GM12872 (cell line): ENCODE results near the gene OLFML2B.

Experiments used
- TF ChIP-seq, protein P1 (sequence below): IDR thresholded peaks from 3 replicates; pipeline ENCODE4 v1.5.1; 2011; ENCODE audit warnings: low read depth, mild to moderate bottlenecking, low read length, moderate library complexity; ENCODE audit not compliant: insufficient read depth

Gene OLFML2B

DNA sequence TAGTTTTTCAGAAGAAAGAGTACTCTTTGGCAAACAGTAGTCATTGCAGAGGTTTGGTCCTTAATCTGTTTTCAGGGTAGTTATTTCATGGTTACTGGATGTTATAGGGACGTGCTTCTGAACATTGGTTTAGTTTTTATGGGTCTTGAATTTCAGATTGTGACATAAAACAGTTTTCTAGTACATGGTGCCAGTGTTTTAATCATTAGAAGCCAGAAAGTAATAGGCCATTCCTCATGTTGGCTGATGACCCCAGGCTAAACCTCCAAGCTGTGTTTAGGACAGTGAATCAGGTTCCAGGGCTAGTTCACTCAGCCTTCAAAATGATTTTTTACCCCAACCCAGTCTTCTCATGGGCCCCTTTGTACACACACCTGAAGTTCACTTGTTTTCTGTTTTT, 73.3 kb downstream of the OLFML2B start:
- TF ChIP-seq, protein P1, sequence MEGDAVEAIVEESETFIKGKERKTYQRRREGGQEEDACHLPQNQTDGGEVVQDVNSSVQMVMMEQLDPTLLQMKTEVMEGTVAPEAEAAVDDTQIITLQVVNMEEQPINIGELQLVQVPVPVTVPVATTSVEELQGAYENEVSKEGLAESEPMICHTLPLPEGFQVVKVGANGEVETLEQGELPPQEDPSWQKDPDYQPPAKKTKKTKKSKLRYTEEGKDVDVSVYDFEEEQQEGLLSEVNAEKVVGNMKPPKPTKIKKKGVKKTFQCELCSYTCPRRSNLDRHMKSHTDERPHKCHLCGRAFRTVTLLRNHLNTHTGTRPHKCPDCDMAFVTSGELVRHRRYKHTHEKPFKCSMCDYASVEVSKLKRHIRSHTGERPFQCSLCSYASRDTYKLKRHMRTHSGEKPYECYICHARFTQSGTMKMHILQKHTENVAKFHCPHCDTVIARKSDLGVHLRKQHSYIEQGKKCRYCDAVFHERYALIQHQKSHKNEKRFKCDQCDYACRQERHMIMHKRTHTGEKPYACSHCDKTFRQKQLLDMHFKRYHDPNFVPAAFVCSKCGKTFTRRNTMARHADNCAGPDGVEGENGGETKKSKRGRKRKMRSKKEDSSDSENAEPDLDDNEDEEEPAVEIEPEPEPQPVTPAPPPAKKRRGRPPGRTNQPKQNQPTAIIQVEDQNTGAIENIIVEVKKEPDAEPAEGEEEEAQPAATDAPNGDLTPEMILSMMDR = no peak

DNA sequence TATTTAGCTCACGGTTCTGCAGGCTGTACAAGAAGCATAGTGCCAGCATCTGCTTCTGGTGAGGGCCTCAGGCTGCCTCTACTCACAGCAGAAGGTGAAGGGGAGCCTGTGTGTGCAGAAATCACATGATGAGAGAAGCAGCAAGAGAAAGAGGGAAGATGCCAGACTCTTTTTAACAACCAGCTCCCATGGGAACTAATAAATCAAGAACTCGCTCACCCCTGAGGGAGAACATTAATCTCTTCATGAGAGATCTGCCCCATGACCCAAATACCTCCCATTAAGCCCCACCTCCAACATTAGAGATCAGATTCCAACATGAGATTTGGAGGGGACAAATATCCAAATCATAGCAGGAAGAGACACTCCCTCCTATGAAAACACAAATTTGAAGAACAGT, 74.1 kb downstream of the OLFML2B start:
- TF ChIP-seq, protein P1 = no peak

DNA sequence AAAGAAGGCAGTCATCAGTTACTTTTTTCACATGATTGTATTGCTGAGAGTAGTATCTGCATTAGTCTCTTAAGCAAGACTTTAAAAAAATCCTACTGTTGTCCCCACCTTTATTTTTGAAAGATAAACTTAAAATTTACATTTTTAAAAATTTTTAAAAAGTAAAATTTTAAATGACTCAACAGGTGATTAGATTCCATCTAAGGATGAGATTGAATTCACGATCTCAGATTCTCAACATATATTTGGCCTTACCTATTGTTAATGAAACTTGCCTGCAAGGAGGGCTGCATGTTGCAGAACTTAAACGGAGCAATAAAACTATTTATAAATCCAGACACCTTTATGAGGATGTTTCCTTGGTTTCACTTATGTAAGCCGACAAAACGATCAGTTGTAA, 75.2 kb downstream of the OLFML2B start:
- TF ChIP-seq, protein P1 = no peak

DNA sequence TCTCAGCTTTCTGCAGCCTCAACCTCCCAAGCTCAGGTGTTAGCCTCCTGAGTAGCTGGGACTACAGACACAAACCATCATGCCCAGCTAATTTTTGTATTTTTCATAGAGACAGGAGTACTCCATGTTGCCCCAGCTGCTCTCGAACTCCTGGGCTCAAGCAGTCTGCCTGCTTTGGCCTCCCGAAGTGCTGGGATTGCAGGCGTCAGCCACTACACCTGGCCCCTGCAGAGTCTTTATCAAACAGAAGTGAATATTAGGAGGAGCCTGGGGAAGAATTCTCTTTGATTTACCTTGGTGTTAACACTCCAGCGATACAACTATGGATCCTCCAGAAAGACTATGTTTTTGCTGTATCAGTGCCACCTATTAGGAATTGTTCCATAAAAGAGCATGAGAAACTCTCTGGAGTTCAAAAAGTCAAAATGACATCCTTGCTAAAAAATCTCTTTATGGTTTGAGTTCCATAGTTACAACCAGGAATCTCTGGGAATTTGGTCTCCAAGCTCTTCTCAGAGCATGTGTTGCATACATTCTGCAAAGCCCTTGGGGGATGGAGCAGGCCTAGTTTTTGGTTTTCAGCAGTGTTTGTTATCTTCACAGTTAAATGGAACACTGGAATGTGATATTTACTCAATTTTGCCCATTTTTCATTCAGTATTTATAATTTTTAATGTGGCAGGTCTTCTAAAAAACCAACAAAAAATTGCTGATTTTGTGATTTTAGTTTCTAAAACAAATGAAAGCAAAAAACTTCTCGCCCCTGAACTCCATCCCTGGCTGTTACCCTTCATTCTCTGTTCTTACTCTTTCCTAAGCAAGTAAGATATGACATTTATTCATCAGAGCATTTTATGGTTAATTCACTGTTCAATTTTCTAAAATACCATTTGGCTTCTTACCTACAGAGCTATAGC, 77.3 kb downstream of the OLFML2B start:
- TF ChIP-seq, protein P1 = no peak

DNA sequence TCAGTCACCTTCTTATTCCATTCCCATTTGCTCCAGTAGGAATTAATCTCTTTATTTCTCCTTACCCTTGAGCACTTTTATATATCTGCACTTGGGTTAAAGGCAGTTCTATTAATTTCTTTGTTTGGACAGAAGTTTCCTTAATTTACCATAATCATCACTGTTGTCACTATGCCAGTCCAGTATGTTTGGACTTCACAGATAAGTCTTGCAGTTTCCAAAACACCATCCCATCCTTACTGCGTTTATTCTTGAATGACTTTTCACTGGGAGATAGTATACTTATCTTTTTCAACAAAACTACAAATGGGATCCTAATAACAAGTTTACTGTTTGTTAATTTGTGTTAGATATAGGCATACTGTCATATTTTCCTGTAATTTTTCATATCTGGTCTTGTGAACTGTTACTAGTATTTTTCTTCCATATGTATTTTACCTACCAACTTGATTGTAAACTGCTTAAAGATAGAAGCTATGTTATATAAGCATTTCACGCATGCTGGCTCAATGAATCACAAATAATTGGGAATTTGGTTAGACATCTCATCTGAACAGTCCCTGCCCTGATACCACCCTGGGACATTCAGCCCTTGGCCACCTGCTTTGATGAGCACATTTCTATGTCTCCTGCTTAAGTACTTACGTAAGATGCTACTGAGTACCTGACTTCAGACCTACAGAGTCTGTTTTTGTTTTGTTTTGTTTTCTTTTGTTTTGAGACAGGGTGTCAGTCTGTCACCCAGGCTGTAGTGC, 78.2 kb downstream of the OLFML2B start:
- TF ChIP-seq, protein P1 = no peak

DNA sequence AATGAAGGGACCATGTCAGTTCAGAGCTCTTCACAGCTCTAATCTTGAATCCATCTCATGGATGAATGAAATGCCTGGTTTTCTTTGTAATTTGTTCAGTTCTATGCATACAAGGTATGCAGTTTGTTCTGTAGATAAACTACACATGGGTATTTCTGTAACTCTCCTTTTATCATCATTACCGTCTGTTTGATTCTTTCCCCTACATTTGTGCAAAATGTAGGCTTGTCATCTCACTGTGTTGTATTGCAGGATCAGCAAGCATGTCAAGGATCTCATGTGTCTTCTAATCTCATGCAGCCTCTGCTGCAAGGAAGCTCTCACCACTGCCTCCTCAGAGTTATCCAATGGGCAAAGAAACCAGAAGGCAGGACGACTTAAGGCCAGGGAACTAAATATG, 79.3 kb downstream of the OLFML2B start:
- TF ChIP-seq, protein P1 = no peak

DNA sequence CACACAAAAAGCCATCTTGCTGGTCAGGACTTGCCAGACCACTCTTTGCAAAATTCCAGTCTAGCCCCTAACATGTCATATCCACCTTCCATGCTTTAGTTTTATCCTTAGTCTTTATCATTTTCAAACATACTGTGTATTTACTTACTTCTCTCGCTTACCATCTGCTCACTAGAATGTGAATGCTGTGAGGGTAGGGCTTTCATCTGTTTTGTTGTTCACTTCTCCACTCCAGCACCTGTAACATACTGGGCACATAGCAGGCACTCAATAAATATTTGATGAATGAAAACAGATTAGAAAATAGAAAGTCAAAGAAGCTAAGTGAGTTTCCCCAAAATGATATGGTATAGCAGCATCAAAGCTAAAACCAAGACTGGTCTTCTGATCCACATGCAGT, 79.9 kb downstream of the OLFML2B start:
- TF ChIP-seq, protein P1 = no peak
